GM12874 (cell line): ENCODE results near the gene UGGT2.

Experiments used
- CTCF ChIP-seq: IDR thresholded peaks from 2 replicates; pipeline ENCODE4 v1.5.1; 2011; ENCODE audit warnings: low read depth, mild to moderate bottlenecking, control low read depth, low read length, moderate library complexity; ENCODE audit not compliant: insufficient read depth

The UGGT2 gene

GRCh38 chr13:95924389-95924994 is 128.7 kb downstream of the UGGT2 start:
- TF ChIP-seq CTCF: no peak

GRCh38 chr13:95921485-95921884 is 131.7 kb downstream of the UGGT2 start:
- TF ChIP-seq CTCF: no peak

GRCh38 chr13:95920485-95920884 is 132.7 kb downstream of the UGGT2 start:
- no peak for TF ChIP-seq CTCF

- TF ChIP-seq CTCF: no peak
Observed at GRCh38 chr13:95918860-95919259, 134.3 kb downstream of the UGGT2 start.

- TF ChIP-seq CTCF: no peak
Observed at GRCh38 chr13:95914991-95915501, 138.2 kb downstream of the UGGT2 start.

GRCh38 chr13:95906999-95907398 is 146.2 kb downstream of the UGGT2 start:
- TF ChIP-seq CTCF: no peak

- no peak for TF ChIP-seq CTCF
Observed at GRCh38 chr13:95903569-95903968, 149.6 kb downstream of the UGGT2 start.

GRCh38 chr13:95902741-95903140 is 150.5 kb downstream of the UGGT2 start:
- no peak for TF ChIP-seq CTCF
